SK-N-SH treated with all-trans-retinoic acid at 6 μM for 48 hours (cell line): Measurements from ENCODE around the gene SIRT5.

ENCODE experiments used
- ATAC-seq: fragments of 200-7000 bp; cut with Tn5 transposase; 3 replicates; pipeline ENCODE4 v1.9.1; 2020; ENCODE audit warnings: mild to moderate bottlenecking, moderate library complexity
- ARNTL ChIP-seq: fragments of 450-650 bp; formaldehyde crosslinking; IDR thresholded peaks from 2 replicates; pipeline ENCODE4 v1.5.0; 2020; ENCODE audit warnings: low read depth, mild to moderate bottlenecking, moderate library complexity, borderline replicate concordance
- BACH2 ChIP-seq: fragments of 250-450 bp; sonication (Bioruptor Pico); IDR thresholded peaks from 2 replicates; pipeline ENCODE4 v1.9.0; 2021; ENCODE audit warnings: mild to moderate bottlenecking, borderline replicate concordance
- CREB5 ChIP-seq: fragments of 250-450 bp; sonication (Bioruptor Pico); IDR thresholded peaks from 2 replicates; pipeline ENCODE4 v1.5.1; 2020; ENCODE audit warnings: low read depth, mild to moderate bottlenecking, moderate library complexity
- CSDC2 ChIP-seq: fragments of 250-450 bp; sonication (Bioruptor Pico); IDR thresholded peaks from 2 replicates; pipeline ENCODE4 v1.5.0; 2020; ENCODE audit warnings: mild to moderate bottlenecking, moderate library complexity
- CSRNP3 ChIP-seq: fragments of 250-450 bp; sonication (Bioruptor Pico); IDR thresholded peaks from 2 replicates; pipeline ENCODE4 v1.5.1; 2021; ENCODE audit warnings: mild to moderate bottlenecking, moderate library complexity
- ESRRG ChIP-seq: fragments of 250-450 bp; sonication (Bioruptor Pico); IDR thresholded peaks from 2 replicates; pipeline ENCODE4 v1.6.1; 2021; ENCODE audit warnings: mild to moderate bottlenecking
- GLIS3 ChIP-seq: fragments of 250-450 bp; sonication (Bioruptor Pico); IDR thresholded peaks from 2 replicates; pipeline ENCODE4 v1.5.0; 2020; ENCODE audit warnings: mild to moderate bottlenecking, moderate library complexity
- ISL1 ChIP-seq: fragments of 250-450 bp; sonication (Bioruptor Pico); IDR thresholded peaks from 2 replicates; pipeline ENCODE4 v2.1.2; 2022; ENCODE audit warnings: mild to moderate bottlenecking, moderate library complexity
- OSR1 ChIP-seq: fragments of 250-450 bp; sonication (Bioruptor Pico); IDR thresholded peaks from 2 replicates; pipeline ENCODE4 v1.8.0; 2022; ENCODE audit warnings: moderate library complexity, mild to moderate bottlenecking, inconsistent platforms
- POU6F1 ChIP-seq: fragments of 250-450 bp; sonication (Bioruptor Pico); IDR thresholded peaks from 2 replicates; pipeline ENCODE4 v1.8.0; 2021; ENCODE audit warnings: low read depth, mild to moderate bottlenecking, moderate library complexity, borderline replicate concordance
- PPARA ChIP-seq: fragments of 250-450 bp; sonication (Bioruptor Pico); IDR thresholded peaks from 2 replicates; pipeline ENCODE4 v1.5.0; 2020; ENCODE audit warnings: mild to moderate bottlenecking, borderline replicate concordance
- RARB ChIP-seq: fragments of 250-450 bp; sonication (Bioruptor Pico); IDR thresholded peaks from 2 replicates; pipeline ENCODE4 v1.8.0; 2021; ENCODE audit warnings: mild to moderate bottlenecking, moderate library complexity
- SNAI2 ChIP-seq: fragments of 250-450 bp; sonication (Bioruptor Pico); IDR thresholded peaks from 2 replicates; pipeline ENCODE4 v1.5.0; 2020; ENCODE audit warnings: mild to moderate bottlenecking, moderate library complexity
- TCF4 ChIP-seq: fragments of 250-450 bp; sonication (Bioruptor Pico); IDR thresholded peaks from 2 replicates; pipeline ENCODE4 v1.8.0; 2021; ENCODE audit warnings: mild to moderate bottlenecking, moderate library complexity, borderline replicate concordance
- TOX ChIP-seq: fragments of 250-450 bp; sonication (Bioruptor Pico); IDR thresholded peaks from 2 replicates; pipeline ENCODE4 v1.8.0; 2021; ENCODE audit warnings: mild to moderate bottlenecking, moderate library complexity, borderline replicate concordance
- TSHZ2 ChIP-seq: fragments of 250-450 bp; sonication (Bioruptor Pico); IDR thresholded peaks from 2 replicates; pipeline ENCODE4 v1.5.0; 2020; ENCODE audit warnings: mild to moderate bottlenecking, moderate library complexity
- ZFP3 ChIP-seq: fragments of 250-450 bp; sonication (Bioruptor Pico); IDR thresholded peaks from 2 replicates; pipeline ENCODE4 v1.5.0; 2020; ENCODE audit warnings: mild to moderate bottlenecking, moderate library complexity
- ZFP30 ChIP-seq: fragments of 450-650 bp; formaldehyde crosslinking; IDR thresholded peaks from 2 replicates; pipeline ENCODE4 v1.5.0; 2022; ENCODE audit warnings: mild to moderate bottlenecking, moderate library complexity
- ZNF565 ChIP-seq: fragments of 450-650 bp; formaldehyde crosslinking; conservative IDR thresholded peaks from 2 replicates; pipeline ENCODE4 v1.5.0; 2020; ENCODE audit warnings: low read depth, mild to moderate bottlenecking, moderate library complexity
- ZNF70 ChIP-seq: fragments of 450-650 bp; formaldehyde crosslinking; IDR thresholded peaks from 2 replicates; pipeline ENCODE4 v1.5.0; 2020; ENCODE audit warnings: mild to moderate bottlenecking, moderate library complexity
- ZNF8 ChIP-seq: fragments of 450-650 bp; formaldehyde crosslinking; IDR thresholded peaks from 2 replicates; pipeline ENCODE4 v1.5.0; 2020; ENCODE audit warnings: mild to moderate bottlenecking, moderate library complexity

Gene SIRT5

GRCh38 chr6:13561624-13562267, 12.7 kb upstream of the SIRT5 start:
- no peak for TF ChIP-seq ZFP30 (CRISPR knock-in tag)
- TF ChIP-seq ZNF8 (CRISPR knock-in tag) = no peak
- no peak for TF ChIP-seq TOX (CRISPR knock-in tag)
- ATAC-seq = no peak

GRCh38 chr6:13563009-13563408, 11.4 kb upstream of the SIRT5 start:
- no peak for ATAC-seq
- TF ChIP-seq ZNF8 (CRISPR knock-in tag) = no peak
- TF ChIP-seq ISL1 = no peak
- no peak for TF ChIP-seq POU6F1

GRCh38 chr6:13565921-13566320, 8.5 kb upstream of the SIRT5 start:
- TF ChIP-seq PPARA = no peak
- TF ChIP-seq BACH2 (CRISPR knock-in tag) = no peak
- TF ChIP-seq POU6F1 = no peak
- no peak for TF ChIP-seq RARB (CRISPR knock-in tag)
- TF ChIP-seq ZNF70 (CRISPR knock-in tag) = no peak
- no peak for TF ChIP-seq SNAI2
- TF ChIP-seq OSR1 (CRISPR knock-in tag) = no peak
- TF ChIP-seq ZNF565 (CRISPR knock-in tag) = no peak
- no peak for TF ChIP-seq TSHZ2 (CRISPR knock-in tag)
- no peak for TF ChIP-seq ZNF8 (CRISPR knock-in tag)
- no peak for ATAC-seq

GRCh38 chr6:13566500-13566899, 7.9 kb upstream of the SIRT5 start:
- ATAC-seq = no peak
- TF ChIP-seq RARB (CRISPR knock-in tag) (no peak), ZFP3 (CRISPR knock-in tag) (no peak), CSDC2 (CRISPR knock-in tag) (no peak), ESRRG (CRISPR knock-in tag) (no peak), PPARA (no peak), TSHZ2 (CRISPR knock-in tag) (no peak), OSR1 (CRISPR knock-in tag) (no peak), ARNTL (CRISPR knock-in tag) (no peak), BACH2 (CRISPR knock-in tag) (no peak)

GRCh38 chr6:13568970-13569369, 5.4 kb upstream of the SIRT5 start:
- no peak for ATAC-seq
- TF ChIP-seq OSR1 (CRISPR knock-in tag) (no peak), POU6F1 (no peak), CREB5 (CRISPR knock-in tag) (no peak), ISL1 (no peak), GLIS3 (CRISPR knock-in tag) (no peak), CSRNP3 (CRISPR knock-in tag) (no peak), ZNF70 (CRISPR knock-in tag) (no peak), ESRRG (CRISPR knock-in tag) (no peak), SNAI2 (no peak), TCF4 (CRISPR knock-in tag) (no peak), ZFP3 (CRISPR knock-in tag) (no peak)
